ENCODE results near the gene FAM131B.
A peak's percentile ranks its signal among the peaks of the same experiment; 100 is the strongest.

FAM131B gene

DNA sequence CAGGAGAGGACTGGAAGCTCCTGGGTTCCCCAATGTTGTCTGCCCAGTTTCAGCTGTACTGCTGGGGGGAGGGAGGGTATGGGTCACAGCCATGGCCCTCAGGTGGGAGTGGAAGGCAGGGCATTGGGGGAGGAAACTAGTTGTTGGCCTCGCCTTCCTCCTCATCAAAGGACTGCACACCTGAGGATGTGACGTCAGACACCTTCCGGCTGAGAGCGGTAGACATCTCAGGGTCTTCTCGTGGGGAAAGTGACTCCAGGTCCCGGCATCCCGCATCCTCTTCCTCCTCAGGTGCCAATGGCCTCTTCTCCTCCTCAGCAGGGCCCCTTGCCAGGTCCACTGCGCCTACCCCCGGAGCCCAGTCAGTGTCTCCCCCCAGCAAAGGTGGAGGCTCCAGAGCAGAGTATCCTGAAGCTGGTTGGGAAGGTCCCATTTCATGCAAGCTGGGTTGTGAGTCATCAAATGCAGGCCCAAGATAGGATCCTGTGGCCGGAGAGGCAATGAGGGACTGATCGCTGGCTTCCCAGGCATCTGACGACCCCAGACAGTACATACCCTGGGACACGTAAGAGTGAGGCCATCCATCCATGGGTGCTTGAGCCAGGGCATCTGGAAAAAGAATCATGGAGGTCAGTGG is 6.0 kb downstream of the FAM131B start:
- no peak for DNase-seq

DNA sequence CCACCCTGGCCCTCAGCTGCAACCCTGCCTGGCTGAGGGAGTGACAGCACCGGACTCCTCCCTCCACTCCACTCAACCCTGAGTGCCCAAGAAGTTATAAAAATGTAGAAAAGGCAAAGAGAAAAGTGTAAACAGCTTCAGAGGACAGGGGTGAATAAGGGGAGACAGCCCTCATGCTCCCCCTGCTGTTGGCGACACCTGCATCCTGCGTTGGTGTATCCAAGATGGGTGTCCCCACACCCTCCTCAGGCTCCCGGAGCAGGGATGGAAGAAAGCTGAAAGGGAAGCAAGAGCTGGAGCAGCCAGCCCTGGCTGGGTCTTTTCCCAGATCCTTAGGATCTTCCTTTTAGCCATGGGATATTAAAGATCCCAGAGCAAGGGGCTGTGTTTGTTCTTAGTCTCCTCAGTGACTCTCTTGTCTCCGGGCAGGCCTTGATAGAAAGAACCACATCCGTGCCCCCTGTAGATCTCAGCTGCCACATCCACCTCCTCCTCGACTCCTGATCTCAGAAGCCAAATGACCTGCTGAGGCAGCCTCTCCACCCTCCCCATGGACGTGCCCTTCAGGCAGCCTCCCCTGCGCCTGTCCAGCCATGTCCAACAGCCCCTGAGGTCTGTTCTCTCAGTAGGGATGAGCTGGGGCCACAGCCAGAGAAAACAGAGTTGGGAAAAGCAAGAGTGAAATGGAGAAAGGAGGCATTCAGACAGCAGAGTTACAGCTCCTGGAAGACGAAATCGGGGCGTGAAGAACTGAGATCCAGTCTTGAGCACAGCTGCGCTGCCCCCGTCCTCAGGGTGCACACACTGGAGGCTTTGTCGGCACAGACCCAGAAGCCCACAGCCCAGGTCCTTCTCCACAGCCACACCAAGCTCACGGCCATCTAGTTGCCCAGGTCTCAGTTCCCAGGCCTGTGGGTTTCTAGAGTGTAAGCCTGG is 6.8 kb downstream of the FAM131B start:
- DNase-seq: no peak

DNA sequence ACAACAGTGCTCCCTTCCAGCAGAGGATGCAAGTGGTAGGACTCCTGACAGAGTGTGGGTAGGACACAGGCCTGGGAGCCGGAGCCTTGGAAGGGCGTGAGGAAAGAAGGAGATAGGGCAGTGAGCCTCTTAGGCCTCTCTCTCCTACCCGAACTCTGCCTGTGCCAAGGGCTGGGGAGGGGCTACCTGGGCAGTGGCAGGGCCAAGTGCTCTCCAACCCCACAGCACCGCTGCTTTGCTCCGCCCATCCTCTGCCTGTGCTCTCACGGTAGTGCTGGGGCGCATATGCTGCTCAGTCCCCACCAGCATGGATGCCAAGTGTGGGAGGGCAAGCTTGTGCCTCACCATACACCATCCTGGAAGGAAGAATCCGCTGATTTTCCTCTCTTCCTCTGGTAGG is 7.5 kb downstream of the FAM131B start:
- no peak for DNase-seq

DNA sequence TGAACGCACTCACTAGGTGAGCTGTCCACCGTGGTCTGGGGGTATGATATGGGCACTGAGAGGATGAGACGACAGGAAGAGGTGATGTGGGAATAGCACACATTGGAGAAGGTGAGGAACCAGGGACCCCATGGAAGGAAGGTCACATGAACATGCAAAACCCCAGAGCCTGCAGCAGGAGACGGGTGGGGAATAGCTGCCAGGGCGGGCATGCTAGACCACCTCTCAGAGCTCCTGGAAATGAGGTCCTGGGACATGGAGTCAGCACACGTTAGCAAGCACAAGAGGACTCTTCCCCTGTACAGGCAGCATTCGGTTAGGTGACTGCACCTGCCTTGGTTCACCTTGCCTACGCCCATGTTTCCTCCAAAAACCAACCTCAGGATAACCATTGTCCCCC is 8.1 kb downstream of the FAM131B start:
- no peak for DNase-seq

DNA sequence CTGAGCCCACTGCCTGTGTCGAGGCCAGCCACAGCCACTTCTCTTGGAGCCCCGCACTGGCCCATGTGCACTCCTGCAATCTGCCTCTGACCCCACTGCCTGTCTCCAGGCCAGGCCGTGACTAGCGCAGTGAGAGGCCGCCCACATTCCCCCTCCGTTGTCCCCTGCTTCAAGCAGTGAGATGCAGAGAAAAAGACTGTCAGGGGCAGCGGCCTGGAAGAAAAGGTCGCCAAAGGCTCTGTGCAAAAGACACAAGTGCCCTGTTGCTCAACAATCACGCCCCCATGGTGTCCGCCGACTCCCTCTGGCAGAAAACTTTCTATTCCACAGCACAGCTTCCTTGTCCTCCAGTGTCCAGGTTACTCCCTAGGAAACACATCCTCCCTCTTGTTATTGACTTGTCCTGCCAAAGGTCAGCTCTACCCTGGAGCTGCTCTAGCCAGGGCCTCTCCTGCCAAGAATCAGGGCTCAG is 9.9 kb downstream of the FAM131B start:
- no peak for DNase-seq

DNA sequence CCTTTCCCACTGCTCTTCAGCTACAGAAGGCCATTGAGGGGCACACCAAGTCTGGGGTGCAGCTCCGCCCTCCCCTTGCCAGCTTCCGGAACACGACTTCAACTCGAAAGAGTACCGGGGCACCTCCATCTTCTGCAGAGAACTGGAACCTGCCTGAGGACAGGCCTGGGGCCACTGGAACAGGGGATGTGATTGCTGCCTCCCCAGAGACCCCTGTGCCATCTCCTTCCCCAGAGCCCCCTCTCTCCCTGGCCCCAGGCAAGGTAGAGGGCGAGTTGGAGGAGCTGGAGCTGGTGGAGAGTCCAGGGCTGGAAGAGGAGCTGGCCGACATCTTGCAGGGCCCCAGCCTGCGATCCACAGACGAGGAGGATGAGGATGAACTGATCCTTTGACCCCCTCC is 10.9 kb downstream of the FAM131B start:
- no peak for DNase-seq

DNA sequence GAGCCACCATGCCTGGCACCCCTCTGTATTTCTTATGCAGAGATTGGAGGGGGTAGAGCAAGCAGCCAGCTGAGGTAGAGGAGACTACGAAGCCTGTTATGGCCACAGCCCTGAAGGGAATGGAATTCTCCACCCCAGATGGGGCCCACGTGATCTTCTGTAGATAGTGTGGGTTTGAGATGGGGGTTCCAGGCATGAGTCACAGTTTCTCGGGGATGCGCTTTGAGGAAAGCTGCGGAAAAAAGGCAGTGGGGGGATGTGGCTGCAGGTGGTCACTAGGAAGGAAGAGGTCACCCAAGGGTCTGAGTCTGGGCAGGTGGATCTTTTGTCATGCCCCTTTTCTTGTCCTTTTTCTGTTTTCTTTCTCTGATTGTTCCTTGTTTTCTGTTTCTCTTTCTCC is 11.5 kb downstream of the FAM131B start:
- no peak for DNase-seq

DNA sequence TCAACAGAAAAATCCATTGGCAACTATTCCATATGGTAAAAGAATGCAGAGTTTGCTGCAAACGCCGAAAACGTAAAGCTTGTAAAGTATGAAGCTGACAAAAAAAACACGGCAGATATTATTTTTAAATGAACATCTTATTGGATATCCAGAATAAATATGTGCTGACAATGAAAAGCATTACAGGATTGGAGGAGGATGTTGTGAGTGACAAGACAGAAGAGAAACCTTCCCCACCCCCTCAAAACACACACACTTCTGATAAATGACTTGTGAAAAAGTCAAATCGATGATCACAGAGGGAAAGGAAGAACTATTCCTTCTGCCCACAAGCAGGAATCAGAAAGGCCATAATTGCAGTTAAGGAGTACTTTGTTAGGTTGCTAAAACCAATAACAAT is 14.6 kb downstream of the FAM131B start:
- no peak for DNase-seq

DNA sequence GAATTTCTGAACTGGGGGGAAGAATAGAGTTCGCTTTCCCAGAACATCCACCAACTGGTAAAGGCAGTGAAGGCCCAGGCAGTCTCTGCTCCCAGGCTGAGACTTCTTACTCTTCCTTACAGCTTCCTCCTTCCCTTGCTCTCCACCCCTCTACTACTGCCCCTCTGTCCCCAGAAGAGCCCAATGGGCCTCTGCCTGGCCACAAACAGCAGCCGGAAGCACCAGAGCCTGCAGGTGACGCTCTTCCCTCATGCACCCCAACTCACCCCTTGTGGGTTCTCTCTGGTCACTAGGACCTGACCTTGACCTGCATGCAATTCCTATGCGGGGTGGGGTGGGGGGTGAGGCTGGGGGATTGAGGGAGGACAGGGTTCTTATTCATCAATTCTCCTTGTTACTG is 16.5 kb downstream of the FAM131B start:
- DNase-seq: no peak

DNA sequence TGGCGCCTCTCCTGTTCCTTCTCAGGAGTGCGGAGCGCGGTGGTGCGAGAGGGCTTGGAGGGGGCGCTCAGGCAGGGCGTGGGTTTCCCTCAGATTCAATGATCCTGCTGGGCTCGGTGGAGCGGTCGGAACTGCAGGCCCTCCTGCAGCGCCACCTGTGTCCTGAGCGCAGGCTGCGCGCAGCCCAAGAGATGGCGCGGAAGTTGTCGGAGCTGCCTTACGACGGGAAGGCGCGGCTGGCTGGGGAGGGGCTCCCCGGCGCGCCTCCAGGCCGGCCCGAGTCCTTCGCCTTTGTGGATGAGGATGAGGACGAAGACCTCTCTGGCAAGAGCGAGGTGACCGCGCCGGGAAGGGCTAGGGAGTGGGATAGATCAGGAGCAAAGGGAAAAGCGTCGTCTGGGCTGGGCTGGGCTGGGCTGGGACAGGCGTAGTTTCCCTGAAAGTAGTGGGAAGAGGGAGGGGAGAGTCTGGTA is 17.0 kb downstream of the FAM131B start:
- peak; percentile 72 for DNase-seq

DNA sequence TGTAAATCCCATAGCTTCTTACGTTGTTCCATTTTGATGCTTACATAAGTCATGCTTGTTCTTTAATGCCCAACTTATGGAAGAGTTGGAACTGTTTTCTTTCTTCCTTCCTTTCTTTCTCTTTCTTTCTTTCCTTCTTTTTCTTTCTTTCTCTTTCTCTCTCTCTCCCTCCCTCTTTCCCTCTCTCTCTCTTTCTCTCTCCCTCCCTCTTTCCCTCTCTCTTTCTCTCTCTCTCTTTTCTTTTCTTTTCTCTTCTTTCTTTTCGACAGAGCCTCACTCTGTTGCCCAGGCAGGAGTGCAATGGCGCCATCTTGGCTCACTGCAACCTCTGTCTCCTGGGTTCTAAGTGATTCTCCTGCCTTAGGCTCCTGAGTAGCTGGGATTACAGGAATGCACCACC is 18.9 kb downstream of the FAM131B start:
- no peak for DNase-seq

DNA sequence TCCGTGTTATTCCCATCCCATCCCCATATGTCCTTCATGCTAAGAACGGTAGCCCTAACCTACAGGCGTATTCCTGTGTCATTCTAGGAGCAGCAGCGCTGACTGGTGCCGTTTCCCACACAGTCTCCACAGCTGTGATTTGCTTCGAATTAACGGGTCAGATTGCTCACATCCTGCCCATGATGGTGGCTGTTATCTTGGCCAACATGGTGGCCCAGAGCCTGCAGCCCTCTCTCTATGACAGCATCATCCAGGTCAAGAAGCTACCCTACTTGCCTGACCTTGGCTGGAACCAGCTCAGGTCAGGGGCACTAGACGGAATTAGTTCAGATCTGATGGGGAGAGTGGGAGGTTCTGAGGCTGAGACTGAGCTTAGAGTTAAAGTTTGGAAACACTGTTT is 20.7 kb downstream of the FAM131B start:
- no peak for DNase-seq

DNA sequence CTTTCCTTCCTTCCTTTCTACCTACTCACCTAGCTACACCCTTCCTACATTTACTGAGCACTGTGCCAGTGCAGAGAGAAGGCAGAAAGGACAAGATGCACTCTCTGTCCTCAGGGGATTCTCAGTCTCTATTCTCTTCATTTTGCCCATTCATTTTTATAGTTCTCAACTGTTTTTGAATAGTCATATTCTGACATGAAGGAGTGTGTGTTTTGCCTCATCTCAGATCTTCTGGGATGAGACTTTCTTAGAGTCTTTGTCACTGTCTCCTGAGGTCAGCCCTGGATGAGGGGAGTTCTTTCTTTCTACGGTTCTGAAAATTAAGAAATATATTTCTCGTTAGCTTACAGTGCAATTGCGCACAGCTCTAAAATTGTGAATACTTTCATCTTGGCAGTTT is 25.3 kb downstream of the FAM131B start:
- DNase-seq: no peak

DNA sequence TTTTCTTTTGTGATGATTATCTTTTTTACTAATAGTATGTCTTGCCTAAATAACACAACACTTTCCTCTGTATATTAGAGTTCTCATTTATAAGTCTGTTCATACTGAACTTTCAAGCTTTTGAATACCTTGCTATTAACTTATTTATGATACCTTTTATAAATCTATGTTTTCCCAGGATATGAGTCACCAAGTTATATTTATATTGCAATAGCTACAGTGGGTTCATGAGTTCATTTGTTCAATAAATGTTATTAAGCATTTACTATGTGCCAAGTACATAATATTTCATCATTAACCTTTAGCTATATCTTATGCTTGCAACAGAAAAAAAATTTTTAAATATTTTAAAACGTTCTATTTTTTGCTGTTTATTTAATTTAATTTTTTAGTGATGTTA is 28.3 kb downstream of the FAM131B start:
- DNase-seq: no peak

DNA sequence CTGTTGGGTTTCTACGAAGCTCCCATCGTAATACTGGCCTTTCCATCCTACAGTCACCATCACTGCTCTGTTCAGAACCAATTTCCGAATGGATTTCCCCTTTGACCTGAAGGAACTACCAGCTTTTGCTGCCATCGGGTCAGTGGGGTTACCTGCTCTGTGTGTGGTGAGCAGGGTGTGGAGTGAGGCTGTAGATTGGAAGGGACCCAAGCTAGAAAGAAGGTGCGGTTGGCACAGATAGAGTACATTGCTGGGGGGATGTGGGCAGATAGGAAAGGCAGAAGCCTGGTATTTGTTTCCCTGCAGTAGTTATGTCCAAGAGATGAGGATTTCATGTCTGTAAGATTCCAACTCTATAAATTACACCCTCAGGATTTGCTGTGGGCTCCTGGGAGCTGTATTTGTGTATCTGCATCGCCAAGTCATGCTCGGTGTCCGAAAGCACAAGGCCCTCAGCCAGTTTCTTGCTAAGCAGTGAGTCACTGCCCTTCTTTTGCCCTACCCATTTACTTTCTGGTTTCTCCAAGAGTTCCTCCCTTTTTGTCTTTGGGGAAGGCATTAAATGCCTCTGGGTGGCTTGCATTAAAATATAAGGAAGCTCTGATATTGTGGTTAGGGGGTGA is 31.2 kb downstream of the FAM131B start:
- DNase-seq: no peak

DNA sequence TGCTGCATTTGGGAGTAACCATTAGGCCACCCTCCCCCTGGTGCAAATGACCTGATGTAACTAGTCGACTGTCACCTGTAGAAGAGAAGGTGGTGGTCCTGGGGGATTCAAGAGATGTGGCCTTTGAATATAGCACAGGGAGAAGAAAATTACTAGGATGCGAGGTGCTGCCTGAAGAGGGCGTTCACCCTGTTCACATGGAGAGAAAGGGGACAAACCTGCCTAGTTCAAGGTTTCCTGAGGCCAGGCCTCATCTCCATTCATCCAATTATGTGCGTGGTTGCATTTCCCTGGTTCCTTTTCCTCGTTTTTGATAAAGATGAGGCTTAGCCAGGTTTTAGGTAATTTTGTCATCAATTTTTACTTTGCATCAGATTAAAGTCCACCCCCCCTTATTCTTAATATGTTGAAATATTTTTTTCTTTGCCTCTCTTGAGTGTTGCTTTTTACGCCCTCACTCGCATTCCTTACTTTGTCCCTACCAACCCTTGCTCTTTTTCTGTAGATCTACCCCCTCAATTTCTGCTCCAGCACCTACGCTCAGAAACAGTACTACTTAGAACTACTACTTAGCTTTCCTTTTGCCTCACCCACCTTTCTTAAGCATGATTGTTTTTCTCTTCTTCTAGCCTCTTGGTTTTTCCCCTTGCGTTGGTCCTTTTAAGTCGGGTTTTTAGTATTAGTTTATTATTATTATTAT is 32.9 kb downstream of the FAM131B start:
- no peak for DNase-seq

DNA sequence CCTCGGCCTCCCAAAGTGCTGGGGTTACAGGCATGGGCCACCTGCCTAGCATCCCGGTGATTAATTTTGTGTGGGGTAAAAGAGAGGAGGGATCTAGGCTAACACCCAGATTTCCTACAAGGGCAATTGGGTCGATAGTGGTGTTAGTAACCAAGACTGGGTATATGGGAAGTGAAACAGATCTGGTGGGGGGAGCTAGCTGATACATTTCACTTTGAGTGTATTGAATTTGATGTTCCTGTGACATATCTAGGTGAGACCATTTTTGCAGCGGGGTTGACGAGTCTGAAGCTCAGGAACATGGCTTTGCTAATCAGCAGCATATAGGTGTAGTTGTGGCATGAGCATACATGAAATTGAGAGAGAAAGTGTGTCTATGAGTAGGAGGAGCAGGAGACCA is 34.6 kb downstream of the FAM131B start:
- DNase-seq: no peak

DNA sequence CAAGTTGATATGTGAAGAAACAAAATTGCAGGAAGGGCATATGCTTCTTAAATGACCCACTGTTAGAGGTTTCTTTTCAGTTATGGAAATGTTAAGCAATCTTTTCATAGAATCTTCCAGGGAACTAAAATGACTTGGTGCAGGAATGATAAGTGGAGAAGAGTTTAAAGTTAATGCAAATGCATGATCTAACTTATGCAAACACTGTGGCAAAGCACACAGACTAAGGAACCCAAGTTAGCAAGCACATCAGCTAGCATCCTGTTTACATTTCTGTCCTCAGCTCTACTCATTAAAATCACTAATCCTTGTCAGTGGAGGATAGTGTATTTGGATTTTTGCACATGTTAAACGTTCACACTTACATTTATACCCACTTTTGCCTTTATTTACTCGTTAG is 37.3 kb downstream of the FAM131B start:
- no peak for DNase-seq

DNA sequence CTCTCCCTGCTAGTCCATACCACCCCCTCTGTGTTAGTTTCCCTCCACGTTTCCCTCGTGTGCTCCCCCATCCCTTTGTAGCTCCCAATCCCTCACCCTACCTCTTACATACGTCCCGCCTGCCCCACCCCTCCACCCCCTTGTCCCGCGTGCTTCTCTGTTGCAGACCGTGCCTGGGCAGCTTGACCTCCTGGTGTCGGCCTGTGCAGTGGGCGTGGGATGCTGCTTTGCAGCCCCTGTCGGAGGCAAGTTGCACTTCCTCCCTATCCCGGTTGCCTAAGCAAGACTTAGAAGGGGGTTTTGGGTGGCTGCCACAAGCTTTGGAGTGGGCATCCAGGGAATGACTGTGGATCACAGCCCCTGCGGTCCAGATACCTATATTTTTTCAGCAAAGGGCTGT is 38.9 kb downstream of the FAM131B start:
- DNase-seq: no peak

DNA sequence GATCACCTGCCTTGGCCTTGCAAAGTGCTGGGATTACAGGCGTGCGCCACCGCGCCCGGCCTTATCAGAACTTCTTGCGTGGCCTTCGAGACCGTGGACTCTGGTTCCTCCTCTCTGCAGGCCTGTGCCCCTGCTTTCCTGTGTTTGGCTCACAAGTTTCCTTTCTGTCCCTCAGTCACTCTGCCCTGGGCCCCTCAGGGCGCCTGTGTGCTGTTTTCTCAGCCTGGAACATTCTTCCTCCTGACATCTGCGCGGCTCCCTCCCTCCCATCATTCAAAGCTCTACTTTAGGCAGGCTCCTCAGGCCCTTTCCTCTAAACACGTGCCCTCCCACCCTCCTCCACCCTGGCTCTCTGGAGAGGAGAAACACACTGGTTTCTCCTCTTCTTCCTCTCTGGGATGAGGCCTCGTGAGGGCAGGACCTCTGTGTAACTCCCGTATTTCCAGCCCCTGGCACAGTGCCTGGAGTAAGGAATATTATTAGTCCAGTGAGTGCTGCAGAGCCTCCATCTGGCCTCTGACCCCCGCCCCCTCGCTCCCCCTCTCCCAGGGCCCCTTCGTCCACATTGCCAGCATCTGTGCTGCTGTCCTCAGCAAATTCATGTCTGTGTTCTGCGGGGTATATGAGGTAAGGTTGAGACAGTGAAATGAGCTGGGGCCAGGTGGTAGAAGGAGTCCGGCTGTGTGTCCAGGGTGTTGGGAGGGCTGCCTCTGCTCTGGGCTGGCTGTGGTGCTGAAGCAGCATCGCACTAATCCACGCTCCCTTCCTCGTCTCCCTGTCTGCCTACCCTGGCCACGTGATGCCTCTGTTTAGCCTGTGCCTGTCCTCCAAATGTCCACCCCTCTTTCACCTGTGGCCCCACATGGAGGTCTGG is 39.5 kb downstream of the FAM131B start:
- no peak for DNase-seq

DNA sequence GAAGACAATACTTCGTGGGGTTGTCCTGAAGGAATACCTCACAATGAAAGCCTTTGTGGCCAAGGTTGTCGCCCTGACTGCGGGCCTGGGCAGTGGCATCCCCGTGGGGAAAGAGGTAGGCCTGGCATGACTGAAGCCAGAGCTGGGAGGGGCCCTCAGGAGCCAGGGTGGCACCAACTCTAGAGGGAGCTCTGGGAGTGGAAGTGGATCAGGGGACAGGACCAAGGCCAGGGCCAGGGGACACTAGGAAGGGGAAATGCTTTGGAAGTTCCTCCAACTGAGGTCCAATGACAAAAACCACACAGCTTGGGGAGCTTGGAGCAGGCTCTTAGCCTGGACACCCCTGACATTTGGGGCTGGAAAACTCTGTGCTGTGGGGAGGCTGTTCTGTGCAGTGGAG is 40.8 kb downstream of the FAM131B start:
- DNase-seq: no peak

DNA sequence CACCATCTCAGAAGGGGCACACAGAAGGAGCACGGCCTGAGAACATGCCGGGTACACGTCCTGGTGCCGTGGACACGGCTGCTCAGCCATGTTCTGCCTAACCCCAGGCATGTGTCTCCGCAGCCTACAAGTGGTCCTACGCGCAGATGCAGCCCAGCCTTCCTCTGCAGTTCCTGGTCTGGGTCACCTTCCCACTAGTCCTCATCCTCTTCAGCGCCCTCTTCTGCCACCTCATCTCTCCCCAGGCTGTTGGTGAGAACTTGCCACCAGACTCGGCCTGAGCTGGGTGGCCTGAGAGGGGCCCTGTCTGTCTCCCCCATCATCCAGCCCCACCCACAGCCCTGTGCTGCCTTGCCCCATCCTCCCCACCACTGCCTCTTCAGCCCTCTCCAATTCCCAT is 41.3 kb downstream of the FAM131B start:
- no peak for DNase-seq

Data from CD4-positive, alpha-beta T cell treated with Interleukin-12 subunit alpha and Interleukin-12 subunit beta, for 1 hour (primary cell).